ENCODE results near the gene RACK1. TPM values are rescaled to one million over a fixed set of nuclear protein-coding genes. Genes with fewer than 3 reads are reported as not detected.
"Not testable (repeated sequence)": the region's sequence is repeated elsewhere in the genome, so short reads cannot be mapped to it uniquely, and the experiment has no call there.

RACK1 gene
- polyA plus RNA-seq, 2 of the 4 experiments (the other 2 are of a cell fraction): 2,590 to 3,139 TPM

DNA sequence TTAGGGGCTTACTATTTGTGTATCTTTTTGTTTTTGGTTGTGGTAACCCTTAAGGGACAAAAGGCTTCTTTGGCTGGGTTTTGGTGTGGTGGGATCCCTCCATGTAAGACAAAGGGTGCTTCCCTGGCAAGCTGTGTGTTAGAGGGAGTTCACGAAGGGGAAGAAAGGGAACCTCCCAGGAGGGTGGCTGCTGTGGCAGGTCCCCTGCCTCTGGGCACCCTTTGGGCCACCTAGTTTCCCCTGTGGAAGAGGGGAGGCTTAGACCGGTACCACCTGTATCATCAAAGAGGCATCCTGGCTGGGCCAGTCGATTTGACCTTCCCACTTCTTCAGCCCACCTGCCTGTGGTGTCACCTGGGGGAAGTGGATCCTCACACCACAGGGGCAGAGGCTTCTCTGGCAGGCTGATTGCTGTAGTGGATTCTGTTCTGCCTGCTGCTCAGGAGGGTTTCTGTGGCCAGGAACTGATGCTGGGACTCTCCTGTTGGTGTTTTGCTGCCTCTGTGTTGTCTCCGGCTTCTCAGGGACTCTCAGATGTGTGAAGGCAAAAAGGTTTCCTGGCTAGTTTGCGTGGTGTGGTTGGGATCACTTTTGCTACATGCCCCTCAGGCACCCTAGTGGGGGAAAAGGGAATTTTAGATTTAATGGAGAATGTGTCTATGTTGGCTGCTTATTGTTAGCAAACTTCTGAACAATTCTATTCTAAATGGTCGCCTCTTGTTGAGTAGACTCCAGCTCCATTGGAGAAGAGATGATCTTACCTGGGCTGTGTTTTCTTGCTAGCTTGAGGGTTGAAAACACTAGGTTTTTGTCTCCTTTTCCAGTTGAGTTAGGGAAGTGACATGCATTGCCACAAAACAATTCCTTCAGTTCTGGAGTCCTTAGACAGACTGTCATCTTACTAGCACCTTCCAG is 40.4 kb upstream of the RACK1 start:
- POLR2A ChIA-PET; H3K4me1 ChIP-seq; H3K4me2 ChIP-seq; ATAC-seq; H3K9me3 ChIP-seq; DNase-seq (ENCODE audit: low read depth in 1 of 2, low spot score in 1 of 2); CTCF ChIA-PET; H3K4me3 ChIP-seq; H3K27ac ChIP-seq; FAIRE-seq: not testable (repeated sequence)
- 44% methylated on average over 5 of the region's 6 CpGs for WGBS (ENCODE audit: missing lambda C conversion rate)

GRCh38 chr5:181283347-181283746 is 39.6 kb upstream of the RACK1 start:
- DNase-seq (ENCODE audit: low read depth in 1 of 2, low spot score in 1 of 2) (no peak), ATAC-seq (peak in 1 of 2 experiments; percentile 59; a peak in 1 of 6 replicates), FAIRE-seq (no peak)
- ChIA-PET POLR2A (no interaction called here), CTCF (no interaction called here)
- Histone ChIP-seq H3K27ac (no peak overlapping the region), H3K4me1 (no peaks in the 10 kb centered on the region), H3K9me3 (no peaks in the 10 kb centered on the region), H3K4me2 (no peak overlapping the region), H3K4me3 (no peak overlapping the region)
- WGBS (ENCODE audit: missing lambda C conversion rate): 86% methylated on average over 9 of the region's 13 CpGs
- TF ChIP-seq JUNB (IDR thresholded peaks at IDR 0.05) (no peak), EP300 (IDR thresholded peaks at IDR 0.05) (no peak), MAX (IDR thresholded peaks at IDR 0.05) (no peak), TFCP2L1 (CRISPR knock-in tag; IDR thresholded peaks at IDR 0.05) (no peak), ELK1 (IDR thresholded peaks at IDR 0.05; ENCODE audit: low read depth, low read length) (no peak), HOXA7 (CRISPR knock-in tag; IDR thresholded peaks at IDR 0.05) (no peak), CBX2 (IDR thresholded peaks at IDR 0.05; ENCODE audit: borderline replicate concordance, low read depth) (no peak), KDM1A (IDR thresholded peaks at IDR 0.05; ENCODE audit: low read depth) (no peak), FOSB (CRISPR knock-in tag; IDR thresholded peaks at IDR 0.05) (no peak), FOSL2 (IDR thresholded peaks at IDR 0.05) (no peak), FOSL2 (CRISPR knock-in tag; IDR thresholded peaks at IDR 0.05) (no peak), EHMT2 (IDR thresholded peaks at IDR 0.05; ENCODE audit: low read depth) (no peak), ZSCAN20 (CRISPR knock-in tag; IDR thresholded peaks at IDR 0.05) (no peak), RCOR1 (IDR thresholded peaks at IDR 0.05; ENCODE audit: low read depth, low read length) (no peak), TP53 (CRISPR knock-in tag; IDR thresholded peaks at IDR 0.05) (no peak), MYC (IDR thresholded peaks at IDR 0.05; ENCODE audit: borderline replicate concordance, low read length) (no peak), RAD21 (conservative IDR thresholded peaks at IDR 0.05 in 1 of 2, IDR thresholded peaks at IDR 0.05 in 1 of 2) (no peak), JUN (IDR thresholded peaks at IDR 0.05) (no peak)

GRCh38 chr5:181282874-181283273 is 39.2 kb upstream of the RACK1 start:
- no peak for ATAC-seq
- DNase-seq (ENCODE audit: low read depth in 1 of 2, low spot score in 1 of 2): no peak
- Histone ChIP-seq H3K4me2 (no peak overlapping the region), H3K9me3 (no peaks in the 10 kb centered on the region), H3K4me3 (no peak overlapping the region), H3K4me1 (no peaks in the 10 kb centered on the region), H3K27ac (no peak overlapping the region)
- 51% methylated on average over 2 of the region's 7 CpGs for WGBS (ENCODE audit: missing lambda C conversion rate)
- TF ChIP-seq, protein P1, sequence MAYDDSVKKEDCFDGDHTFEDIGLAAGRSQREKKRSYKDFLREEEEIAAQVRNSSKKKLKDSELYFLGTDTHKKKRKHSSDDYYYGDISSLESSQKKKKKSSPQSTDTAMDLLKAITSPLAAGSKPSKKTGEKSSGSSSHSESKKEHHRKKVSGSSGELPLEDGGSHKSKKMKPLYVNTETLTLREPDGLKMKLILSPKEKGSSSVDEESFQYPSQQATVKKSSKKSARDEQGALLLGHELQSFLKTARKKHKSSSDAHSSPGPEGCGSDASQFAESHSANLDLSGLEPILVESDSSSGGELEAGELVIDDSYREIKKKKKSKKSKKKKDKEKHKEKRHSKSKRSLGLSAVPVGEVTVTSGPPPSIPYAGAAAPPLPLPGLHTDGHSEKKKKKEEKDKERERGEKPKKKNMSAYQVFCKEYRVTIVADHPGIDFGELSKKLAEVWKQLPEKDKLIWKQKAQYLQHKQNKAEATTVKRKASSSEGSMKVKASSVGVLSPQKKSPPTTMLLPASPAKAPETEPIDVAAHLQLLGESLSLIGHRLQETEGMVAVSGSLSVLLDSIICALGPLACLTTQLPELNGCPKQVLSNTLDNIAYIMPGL (CRISPR knock-in tag; IDR thresholded peaks at IDR 0.05; ENCODE audit: borderline replicate concordance): no peak
- TF ChIP-seq CBX2 (IDR thresholded peaks at IDR 0.05; ENCODE audit: borderline replicate concordance, low read depth) (no peak), GATA3 (IDR thresholded peaks at IDR 0.05; ENCODE audit: borderline replicate concordance) (no peak), SREBF2 (IDR thresholded peaks at IDR 0.05) (no peak), RNF2 (IDR thresholded peaks at IDR 0.05; ENCODE audit: borderline replicate concordance, low read depth) (no peak), HEYL (CRISPR knock-in tag; IDR thresholded peaks at IDR 0.05) (no peak)
- POLR2A ChIA-PET: no interaction called here
- no peak for FAIRE-seq
- CTCF ChIA-PET: no interaction called here

- H3K4me2 ChIP-seq; CTCF ChIA-PET; H3K4me1 ChIP-seq; H3K4me3 ChIP-seq; DNase-seq (ENCODE audit: low read depth in 1 of 2, low spot score in 1 of 2); H3K9me3 ChIP-seq; FAIRE-seq; POLR2A ChIA-PET; H3K27ac ChIP-seq; ATAC-seq: not testable (repeated sequence)
- WGBS (ENCODE audit: missing lambda C conversion rate): no CpG with 5 or more reads among the region's 16 CpGs
Observed at GRCh38 chr5:181282415-181282814, 38.7 kb upstream of the RACK1 start.

Data from A549 (cell line).